ENCODE results near the gene PTPRG. TPM values are rescaled to one million over a fixed set of nuclear protein-coding genes. Genes with fewer than 3 reads are reported as not detected.

The PTPRG gene
- total RNA-seq, 4 donors from 2014 or later = 8.4 to 37.3 (median 14.9) TPM

- DNase-seq (ENCODE audit: low spot score in 2 of 2) = no peak
- WGBS, 2 donors = 74 to 79% methylated on average over 16 of the region's 16 CpGs
- intact Hi-C loops (cut with DNase I; ENCODE audit: low total_unique reads) = no loop called here
- TF ChIP-seq POLR2A (IDR thresholded peaks at IDR 0.05) (no peak), CTCF (IDR thresholded peaks at IDR 0.05) (no peak)
- H3K4me3 ChIP-seq (ENCODE audit: low read depth, poor library complexity, severe bottlenecking) = no peak overlapping the region
These were observed 267.7 kb downstream of the PTPRG start for GRCh38 chr3:61828880-61829721.

- 70 to 73% methylated on average over 5 of the region's 5 CpGs for WGBS, 2 donors
- DNase-seq (ENCODE audit: low spot score in 2 of 2) = no peak
- no peak overlapping the region for H3K4me3 ChIP-seq (ENCODE audit: low read depth, poor library complexity, severe bottlenecking)
- TF ChIP-seq CTCF (IDR thresholded peaks at IDR 0.05) = no peak
- no peak for TF ChIP-seq POLR2A (IDR thresholded peaks at IDR 0.05)
- intact Hi-C loops (cut with DNase I; ENCODE audit: low total_unique reads) = no loop called here
These were observed 268.5 kb downstream of the PTPRG start for GRCh38 chr3:61829722-61830350.

- TF ChIP-seq CTCF (IDR thresholded peaks at IDR 0.05) (no peak), POLR2A (IDR thresholded peaks at IDR 0.05) (no peak)
- 90 to 96% methylated on average over 1 of the region's 1 CpG for WGBS, 2 donors
- DNase-seq (ENCODE audit: low spot score in 2 of 2) = no peak
- intact Hi-C loops (cut with DNase I; ENCODE audit: low total_unique reads) = no loop called here
- H3K4me3 ChIP-seq (ENCODE audit: low read depth, poor library complexity, severe bottlenecking) = no peak overlapping the region
These were observed 270.6 kb downstream of the PTPRG start for GRCh38 chr3:61831973-61832372.

- intact Hi-C loops (cut with DNase I; ENCODE audit: low total_unique reads) = no loop called here
- WGBS, 2 donors = 78 to 81% methylated on average over 6 of the region's 6 CpGs
- TF ChIP-seq POLR2A (IDR thresholded peaks at IDR 0.05) (no peak), CTCF (IDR thresholded peaks at IDR 0.05) (no peak)
These were observed 271.2 kb downstream of the PTPRG start for GRCh38 chr3:61832375-61833229.

GRCh38 chr3:61839256-61839655 is 277.9 kb downstream of the PTPRG start:
- DNase-seq (ENCODE audit: low spot score in 2 of 2) = no peak
- TF ChIP-seq CTCF (IDR thresholded peaks at IDR 0.05) (no peak), POLR2A (IDR thresholded peaks at IDR 0.05) (no peak)
- no peak overlapping the region for H3K4me3 ChIP-seq (ENCODE audit: low read depth, poor library complexity, severe bottlenecking)
- intact Hi-C loops (cut with DNase I; ENCODE audit: low total_unique reads) = no loop called here
- WGBS, 2 donors = 76 to 79% methylated on average over 2 of the region's 2 CpGs

More at GRCh38 chr3:61832375-61833229, 271.2 kb downstream of the PTPRG start:
- no peak for DNase-seq (ENCODE audit: low spot score in 2 of 2)
- no peak overlapping the region for H3K4me3 ChIP-seq (ENCODE audit: low read depth, poor library complexity, severe bottlenecking)
